Measurements from ENCODE around the gene CDK2AP2.
"Not testable (repeated sequence)": the region's sequence is repeated elsewhere in the genome, so short reads cannot be mapped to it uniquely, and the experiment has no call there.

Gene CDK2AP2

GRCh38 chr11:67489885-67490726 is 17.9 kb downstream of the CDK2AP2 start:
- DNase-seq, result peak in 1 of 2 donors; percentile 9

GRCh38 chr11:67489203-67489884 is 18.6 kb downstream of the CDK2AP2 start:
- no peak for DNase-seq

- peak; percentile 49 to 57 for DNase-seq
These were observed 21.3 kb downstream of the CDK2AP2 start for GRCh38 chr11:67486481-67487195.

GRCh38 chr11:67485873-67486361 is 22.0 kb downstream of the CDK2AP2 start:
- peak in 1 of 2 donors; percentile 68 for DNase-seq

- peak; percentile 73 to 79 for DNase-seq
These were observed 23.1 kb downstream of the CDK2AP2 start for GRCh38 chr11:67484847-67485311.

- peak; percentile 49 to 53 for DNase-seq
These were observed 23.9 kb downstream of the CDK2AP2 start for GRCh38 chr11:67483831-67484665.

GRCh38 chr11:67482827-67483798 is 24.8 kb downstream of the CDK2AP2 start, which contains the start of gene AIP:
Gene AIP (plus strand): TSS chr11:67483026. CDS start chr11:67483159, 133 bp downstream.
- peak; percentile 97 to 98 for DNase-seq

- DNase-seq, result peak in 1 of 2 donors; percentile 12
These were observed 25.6 kb downstream of the CDK2AP2 start for GRCh38 chr11:67482275-67482826.

- DNase-seq, result not testable (repeated sequence)
These were observed 30.5 kb downstream of the CDK2AP2 start for GRCh38 chr11:67477344-67478050.

- DNase-seq, result not testable (repeated sequence)
These were observed 31.3 kb downstream of the CDK2AP2 start for GRCh38 chr11:67476692-67477091.

- DNase-seq, result no peak
These were observed 35.1 kb downstream of the CDK2AP2 start for GRCh38 chr11:67472882-67473281.

- no peak for DNase-seq
These were observed 37.5 kb downstream of the CDK2AP2 start for GRCh38 chr11:67470337-67471002.

- no peak for DNase-seq
These were observed 38.5 kb downstream of the CDK2AP2 start for GRCh38 chr11:67469508-67469811.

GRCh38 chr11:67468759-67469507 is 39.0 kb downstream of the CDK2AP2 start, which contains the start of gene TMEM134:
Gene TMEM134 (minus strand): TSS chr11:67469251. CDS start chr11:67469192, 59 bp downstream.
- peak; percentile 91 to 93 for DNase-seq

- peak in 1 of 2 donors; percentile 47 for DNase-seq
These were observed 39.6 kb downstream of the CDK2AP2 start for GRCh38 chr11:67468456-67468758.

- DNase-seq, result peak in 1 of 2 donors; percentile 49
These were observed 39.9 kb downstream of the CDK2AP2 start for GRCh38 chr11:67468056-67468455.

- DNase-seq, result no peak
These were observed 40.8 kb downstream of the CDK2AP2 start for GRCh38 chr11:67466962-67467771.

GRCh38 chr11:67466367-67466766 is 41.6 kb downstream of the CDK2AP2 start:
- DNase-seq, result no peak

All from stimulated activated CD4-positive, alpha-beta T cell treated with anti-CD3 and anti-CD28 coated beads, Interleukin-2, amount 100 ng/mL, for 24 hours (primary cell).